Measurements from ENCODE around the gene STEAP1B.

Gene STEAP1B

DNA sequence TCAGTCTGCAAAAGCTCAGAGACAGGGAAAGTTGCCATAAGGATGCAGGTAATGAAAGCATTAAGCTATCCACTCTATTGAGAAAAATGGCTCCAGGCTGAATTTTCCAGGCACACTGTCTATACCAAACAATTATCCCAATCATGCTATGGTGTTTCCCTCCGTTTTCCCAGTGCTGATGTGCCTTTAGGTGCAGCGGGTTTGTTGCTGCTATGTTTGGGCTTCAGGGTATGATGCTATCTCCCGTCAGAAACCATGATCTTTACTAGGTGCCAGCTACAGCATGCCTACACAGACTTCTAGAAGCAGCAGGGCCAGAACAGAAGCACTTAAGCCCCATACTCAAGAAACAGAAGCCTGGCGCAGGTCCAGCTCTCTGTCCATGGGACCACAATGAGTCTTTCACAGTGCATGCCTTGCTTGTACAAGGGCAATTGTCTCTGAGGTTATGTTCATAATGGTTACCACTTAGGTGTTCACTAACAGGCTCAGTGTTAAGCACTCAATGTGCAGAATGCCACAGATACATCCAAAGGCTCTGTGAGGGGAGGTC lies 19.4 kb downstream of the STEAP1B start:
- no peak overlapping the region for H3K4me2 ChIP-seq (ENCODE audit: low read length)
- H3K9ac ChIP-seq: no peak overlapping the region
- no peaks in the 10 kb centered on the region for H3K79me2 ChIP-seq
- TF ChIP-seq, protein P1, sequence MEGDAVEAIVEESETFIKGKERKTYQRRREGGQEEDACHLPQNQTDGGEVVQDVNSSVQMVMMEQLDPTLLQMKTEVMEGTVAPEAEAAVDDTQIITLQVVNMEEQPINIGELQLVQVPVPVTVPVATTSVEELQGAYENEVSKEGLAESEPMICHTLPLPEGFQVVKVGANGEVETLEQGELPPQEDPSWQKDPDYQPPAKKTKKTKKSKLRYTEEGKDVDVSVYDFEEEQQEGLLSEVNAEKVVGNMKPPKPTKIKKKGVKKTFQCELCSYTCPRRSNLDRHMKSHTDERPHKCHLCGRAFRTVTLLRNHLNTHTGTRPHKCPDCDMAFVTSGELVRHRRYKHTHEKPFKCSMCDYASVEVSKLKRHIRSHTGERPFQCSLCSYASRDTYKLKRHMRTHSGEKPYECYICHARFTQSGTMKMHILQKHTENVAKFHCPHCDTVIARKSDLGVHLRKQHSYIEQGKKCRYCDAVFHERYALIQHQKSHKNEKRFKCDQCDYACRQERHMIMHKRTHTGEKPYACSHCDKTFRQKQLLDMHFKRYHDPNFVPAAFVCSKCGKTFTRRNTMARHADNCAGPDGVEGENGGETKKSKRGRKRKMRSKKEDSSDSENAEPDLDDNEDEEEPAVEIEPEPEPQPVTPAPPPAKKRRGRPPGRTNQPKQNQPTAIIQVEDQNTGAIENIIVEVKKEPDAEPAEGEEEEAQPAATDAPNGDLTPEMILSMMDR (IDR thresholded peaks at IDR 0.05): no peak
- H3K4me1 ChIP-seq: no peaks in the 10 kb centered on the region
- no peaks in the 10 kb centered on the region for H3K27me3 ChIP-seq (ENCODE audit: control insufficient read depth, insufficient read depth, low read length)
- H3K27ac ChIP-seq: no peak overlapping the region
- H3K4me3 ChIP-seq (ENCODE audit: low read depth, low read length): no peak overlapping the region
- no peaks in the 10 kb centered on the region for H3K36me3 ChIP-seq (ENCODE audit: control insufficient read depth, insufficient read depth, low read length)
- H2AFZ ChIP-seq: no peak overlapping the region
- H3K9me3 ChIP-seq (ENCODE audit: control insufficient read depth, low read length): no peaks in the 10 kb centered on the region

DNA sequence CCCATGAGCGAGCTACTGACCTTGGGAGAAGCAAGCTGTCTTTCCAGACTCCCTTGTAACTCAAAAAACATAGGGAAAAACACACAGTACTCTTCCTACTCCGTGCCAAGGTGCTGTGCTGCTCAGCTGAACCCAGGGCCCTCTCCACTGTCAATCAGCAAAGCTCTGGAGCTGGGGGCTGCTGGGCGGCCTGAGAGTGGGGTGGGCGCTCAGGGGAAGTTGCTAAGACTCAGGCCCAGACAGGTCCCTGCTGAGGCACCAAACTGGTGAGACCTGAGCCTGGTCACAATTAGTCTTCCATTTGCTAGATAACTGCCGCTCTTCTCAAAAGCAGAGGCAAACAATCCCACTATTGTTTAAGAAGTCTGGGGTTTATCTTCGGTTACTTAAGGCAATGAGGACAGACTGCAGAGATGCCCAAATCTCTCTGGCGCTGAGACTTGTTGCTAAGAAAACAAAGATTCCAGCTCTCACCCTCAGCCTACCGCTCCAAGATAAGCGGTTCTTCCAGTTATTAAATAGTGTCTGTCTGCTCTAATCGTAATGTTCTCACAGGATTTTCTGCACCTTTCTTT lies 22.0 kb downstream of the STEAP1B start:
- no peak overlapping the region for H2AFZ ChIP-seq
- no peaks in the 10 kb centered on the region for H3K4me1 ChIP-seq
- no peaks in the 10 kb centered on the region for H3K9me3 ChIP-seq (ENCODE audit: control insufficient read depth, low read length)
- H3K4me3 ChIP-seq (ENCODE audit: low read depth, low read length): no peak overlapping the region
- H3K4me2 ChIP-seq (ENCODE audit: low read length): no peak overlapping the region
- H3K27me3 ChIP-seq (ENCODE audit: control insufficient read depth, insufficient read depth, low read length): no peaks in the 10 kb centered on the region
- H3K36me3 ChIP-seq (ENCODE audit: control insufficient read depth, insufficient read depth, low read length): no peaks in the 10 kb centered on the region
- no peak overlapping the region for H3K27ac ChIP-seq
- H3K79me2 ChIP-seq: no peaks in the 10 kb centered on the region
- H3K9ac ChIP-seq: no peak overlapping the region
- TF ChIP-seq, protein P1 (IDR thresholded peaks at IDR 0.05): no peak

DNA sequence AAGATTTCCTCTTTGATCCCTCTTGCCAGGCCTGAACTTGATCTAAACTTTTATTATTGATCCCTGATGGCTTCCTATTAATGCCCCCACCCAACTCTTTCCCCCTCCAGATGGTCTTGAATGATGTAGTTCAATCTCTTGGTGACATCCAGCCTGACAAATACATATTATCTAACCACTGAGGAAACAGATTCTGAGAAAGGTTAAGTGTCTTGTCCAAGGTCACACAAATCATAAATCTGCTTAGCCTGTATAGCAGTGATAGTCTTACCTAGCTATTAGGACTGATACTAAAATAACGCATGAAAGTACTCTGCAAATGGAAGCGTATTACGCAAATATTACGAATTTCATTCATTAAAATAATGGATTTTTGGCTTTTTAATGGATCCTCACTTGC lies 22.7 kb downstream of the STEAP1B start:
- Histone ChIP-seq H3K79me2 (no peaks in the 10 kb centered on the region), H3K27me3 (ENCODE audit: control insufficient read depth, insufficient read depth, low read length) (no peaks in the 10 kb centered on the region), H3K4me2 (ENCODE audit: low read length) (no peak overlapping the region), H3K9me3 (ENCODE audit: control insufficient read depth, low read length) (no peaks in the 10 kb centered on the region), H3K27ac (no peak overlapping the region), H3K4me3 (ENCODE audit: low read depth, low read length) (no peak overlapping the region), H3K4me1 (no peaks in the 10 kb centered on the region), H3K9ac (no peak overlapping the region), H3K36me3 (ENCODE audit: control insufficient read depth, insufficient read depth, low read length) (no peaks in the 10 kb centered on the region), H2AFZ (no peak overlapping the region)
- TF ChIP-seq, protein P1 (IDR thresholded peaks at IDR 0.05): no peak

DNA sequence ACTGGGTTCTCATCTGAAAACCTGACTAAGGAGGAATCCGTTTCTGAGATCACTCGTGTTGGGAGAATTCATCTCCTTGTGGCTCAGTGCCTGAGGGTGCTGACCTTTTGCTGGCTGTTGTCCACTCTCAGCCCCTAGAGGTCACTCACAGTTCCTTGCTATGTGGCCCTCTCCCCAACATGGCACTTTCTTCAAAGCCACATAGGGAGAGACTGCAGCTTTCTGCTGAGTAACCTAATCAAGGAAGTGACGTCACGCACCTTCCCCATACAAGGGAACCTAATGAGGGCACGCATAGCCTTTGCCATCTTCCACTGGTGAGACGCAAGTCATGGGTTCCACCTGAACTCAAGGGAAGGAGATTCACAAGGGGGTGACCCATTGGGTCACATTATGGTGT lies 23.2 kb downstream of the STEAP1B start:
- Histone ChIP-seq H2AFZ (no peak overlapping the region), H3K36me3 (ENCODE audit: control insufficient read depth, insufficient read depth, low read length) (no peaks in the 10 kb centered on the region), H3K79me2 (no peaks in the 10 kb centered on the region), H3K27me3 (ENCODE audit: control insufficient read depth, insufficient read depth, low read length) (no peaks in the 10 kb centered on the region), H3K4me3 (ENCODE audit: low read depth, low read length) (no peak overlapping the region), H3K4me2 (ENCODE audit: low read length) (no peak overlapping the region), H3K4me1 (no peaks in the 10 kb centered on the region), H3K9me3 (ENCODE audit: control insufficient read depth, low read length) (no peaks in the 10 kb centered on the region), H3K27ac (no peak overlapping the region), H3K9ac (no peak overlapping the region)
- TF ChIP-seq, protein P1 (IDR thresholded peaks at IDR 0.05): no peak

DNA sequence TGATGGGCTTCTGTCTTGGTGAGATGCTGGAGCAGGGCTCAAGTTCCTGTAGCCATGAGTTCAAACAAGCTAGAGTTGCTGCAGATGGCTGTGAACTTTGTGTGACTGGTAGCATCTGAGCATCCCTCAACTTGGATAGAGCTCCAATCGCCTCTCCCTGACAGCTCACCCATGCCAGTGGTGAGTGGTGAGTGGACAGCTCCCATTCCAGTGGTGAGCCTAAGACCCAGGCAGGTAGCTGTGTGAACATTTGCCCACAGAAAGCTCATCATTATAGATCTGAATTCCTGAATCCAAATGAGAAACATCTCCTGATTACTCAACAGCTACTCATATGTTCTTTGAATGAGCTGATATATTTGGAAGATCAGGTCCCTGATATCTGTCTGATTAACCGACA lies 25.3 kb downstream of the STEAP1B start:
- H3K27me3 ChIP-seq (ENCODE audit: control insufficient read depth, insufficient read depth, low read length): no peaks in the 10 kb centered on the region
- H3K4me1 ChIP-seq: no peaks in the 10 kb centered on the region
- no peak overlapping the region for H3K4me3 ChIP-seq (ENCODE audit: low read depth, low read length)
- H3K36me3 ChIP-seq (ENCODE audit: control insufficient read depth, insufficient read depth, low read length): no peaks in the 10 kb centered on the region
- H3K27ac ChIP-seq: no peak overlapping the region
- H3K9ac ChIP-seq: no peak overlapping the region
- H3K79me2 ChIP-seq: no peaks in the 10 kb centered on the region
- H3K4me2 ChIP-seq (ENCODE audit: low read length): no peak overlapping the region
- H2AFZ ChIP-seq: no peak overlapping the region
- no peaks in the 10 kb centered on the region for H3K9me3 ChIP-seq (ENCODE audit: control insufficient read depth, low read length)
- TF ChIP-seq, protein P1 (IDR thresholded peaks at IDR 0.05): no peak

All from parathyroid adenoma (tissue), 2 donors.